DND-41 (cell line): Measurements from ENCODE around the gene PAK5.

Experiments used
- ATAC-seq: fragments of 200-7000 bp; cut with Tn5 transposase; 3 replicates; pipeline ENCODE4 v1.9.1; 2021; ENCODE audit warnings: low read depth; ENCODE audit not compliant: insufficient read depth
- DNase-seq: peaks from one replicate; pipeline ENCODE4 v3.0.0-alpha.2; 2020
- H2AFZ ChIP-seq: 2 replicates; pipeline ENCODE4 v1.6.0; 2012; ENCODE audit warnings: low read depth, low read length
- H3K27ac ChIP-seq: 2 replicates; pipeline ENCODE4 v1.5.1; 2012; ENCODE audit warnings: low read length, inconsistent platforms
- H3K27me3 ChIP-seq: fragments of 200-600 bp; sonication (generic); 2 replicates; pipeline ENCODE4 v1.6.0; 2012; ENCODE audit warnings: low read length, mild to moderate bottlenecking, inconsistent platforms; ENCODE audit not compliant: insufficient read depth, poor library complexity
- H3K36me3 ChIP-seq: 2 replicates; pipeline ENCODE4 v1.5.1; 2012; ENCODE audit warnings: low read length, inconsistent platforms; ENCODE audit not compliant: insufficient read depth
- H3K4me1 ChIP-seq: 2 replicates; pipeline ENCODE4 v1.5.1; 2012; ENCODE audit warnings: mild to moderate bottlenecking, low read length; ENCODE audit not compliant: insufficient read depth
- H3K4me2 ChIP-seq: 2 replicates; pipeline ENCODE4 v1.6.0; 2012; ENCODE audit warnings: mild to moderate bottlenecking, moderate library complexity, low read length, inconsistent platforms; ENCODE audit not compliant: insufficient read depth
- H3K4me3 ChIP-seq, 2 experiments: fragments of 200-600 bp in 1 of 2; shearing (Covaris generic) in 1 of 2; 2 replicates each; pipeline ENCODE4 v1.5.1; 2012 to 2016; ENCODE audit warnings: inconsistent platforms in 2 of 2, low read length in 2 of 2, mild to moderate bottlenecking in 2 of 2, low read depth in 1 of 2, moderate library complexity in 1 of 2
- H3K79me2 ChIP-seq: 2 replicates; pipeline ENCODE4 v1.6.0; 2012; ENCODE audit warnings: low read length, inconsistent platforms; ENCODE audit not compliant: insufficient read depth
- H3K9ac ChIP-seq: 2 replicates; pipeline ENCODE4 v1.6.0; 2012; ENCODE audit warnings: low read depth, mild to moderate bottlenecking, inconsistent platforms, low read length, moderate library complexity
- H3K9me3 ChIP-seq: 2 replicates; pipeline ENCODE4 v1.5.1; 2012; ENCODE audit warnings: low read length, moderate library complexity, mild to moderate bottlenecking, inconsistent platforms; ENCODE audit not compliant: insufficient read depth, severe bottlenecking
- H4K20me1 ChIP-seq: 2 replicates; pipeline ENCODE4 v1.6.0; 2012; ENCODE audit warnings: low read length; ENCODE audit not compliant: insufficient read depth
- CTCF ChIP-seq: IDR thresholded peaks from 2 replicates; pipeline ENCODE4 v1.5.1; 2012; ENCODE audit warnings: borderline replicate concordance, low read length, moderate library complexity, mild to moderate bottlenecking; ENCODE audit not compliant: poor library complexity, severe bottlenecking; ENCODE audit errors: extremely low read depth
- EZH2 ChIP-seq: IDR thresholded peaks from 3 replicates; pipeline ENCODE4 v1.6.1; 2012; ENCODE audit warnings: borderline replicate concordance, low read depth, mild to moderate bottlenecking, moderate library complexity, low read length, inconsistent platforms; ENCODE audit not compliant: severe bottlenecking

The PAK5 gene

GRCh38 chr20:9499126-9499899, 339.6 kb downstream of the PAK5 start:
- H3K9ac ChIP-seq = no peak overlapping the region
- H3K79me2 ChIP-seq = no peaks in the 10 kb centered on the region
- no peaks in the 10 kb centered on the region for H3K36me3 ChIP-seq
- H3K9me3 ChIP-seq = no peaks in the 10 kb centered on the region
- TF ChIP-seq CTCF = no peak
- no peak for TF ChIP-seq EZH2
- no peaks in the 10 kb centered on the region for H4K20me1 ChIP-seq
- H3K4me2 ChIP-seq = no peak overlapping the region
- H3K27me3 ChIP-seq = no peaks in the 10 kb centered on the region
- H3K27ac ChIP-seq = no peak overlapping the region
- DNase-seq = no peak
- H2AFZ ChIP-seq = no peak overlapping the region
- ATAC-seq = no peak
- H3K4me1 ChIP-seq = no peaks in the 10 kb centered on the region
- no peak overlapping the region for H3K4me3 ChIP-seq

- Histone ChIP-seq H3K27ac (no peak overlapping the region), H3K4me2 (no peak overlapping the region), H3K4me3 (no peak overlapping the region), H3K79me2 (no peaks in the 10 kb centered on the region), H2AFZ (no peak overlapping the region), H3K9me3 (no peaks in the 10 kb centered on the region), H3K27me3 (no peaks in the 10 kb centered on the region), H3K36me3 (no peaks in the 10 kb centered on the region), H4K20me1 (no peaks in the 10 kb centered on the region), H3K9ac (no peak overlapping the region), H3K4me1 (no peaks in the 10 kb centered on the region)
- DNase-seq (no peak), ATAC-seq (no peak)
- TF ChIP-seq CTCF (no peak), EZH2 (no peak)
Observed at GRCh38 chr20:9498322-9498721, 340.6 kb downstream of the PAK5 start.

- H4K20me1 ChIP-seq = no peaks in the 10 kb centered on the region
- no peak overlapping the region for H3K9ac ChIP-seq
- DNase-seq (no peak), ATAC-seq (no peak)
- no peaks in the 10 kb centered on the region for H3K9me3 ChIP-seq
- no peaks in the 10 kb centered on the region for H3K36me3 ChIP-seq
- H3K27ac ChIP-seq = no peak overlapping the region
- no peak overlapping the region for H2AFZ ChIP-seq
- no peak overlapping the region for H3K4me2 ChIP-seq
- H3K4me1 ChIP-seq = no peaks in the 10 kb centered on the region
- no peaks in the 10 kb centered on the region for H3K27me3 ChIP-seq
- no peaks in the 10 kb centered on the region for H3K79me2 ChIP-seq
- TF ChIP-seq CTCF (no peak), EZH2 (no peak)
- H3K4me3 ChIP-seq = no peak overlapping the region
Observed at GRCh38 chr20:9496155-9496554, 342.7 kb downstream of the PAK5 start.

GRCh38 chr20:9495701-9496100, 343.2 kb downstream of the PAK5 start:
- Histone ChIP-seq H3K36me3 (no peaks in the 10 kb centered on the region), H3K4me2 (no peak overlapping the region), H3K9ac (no peak overlapping the region), H3K27me3 (no peaks in the 10 kb centered on the region), H3K4me1 (no peaks in the 10 kb centered on the region), H4K20me1 (no peaks in the 10 kb centered on the region), H3K9me3 (no peaks in the 10 kb centered on the region), H2AFZ (no peak overlapping the region), H3K27ac (no peak overlapping the region), H3K4me3 (no peak overlapping the region), H3K79me2 (no peaks in the 10 kb centered on the region)
- no peak for TF ChIP-seq CTCF
- no peak for TF ChIP-seq EZH2
- DNase-seq = no peak
- ATAC-seq = no peak
